ENCODE results near the gene HCN4. TPM values are rescaled to one million over a fixed set of nuclear protein-coding genes. Genes with fewer than 3 reads are reported as not detected.

The HCN4 gene
- total RNA-seq, 5 donors from 2014 or later (not counting 1 experiment from before 2014, with no cell fraction given) = not detected

GRCh38 chr15:73286311-73286710 is 82.4 kb downstream of the HCN4 start:
- ATAC-seq (replicated peaks in 1 of 4) (no peak), DNase-seq (no peak)
- Histone ChIP-seq H3K36me3 (ENCODE audit: control insufficient read depth in 2 of 2, extremely low read depth in 1 of 2, insufficient read depth in 1 of 2, low read length in 1 of 2) (no peaks in the 10 kb centered on the region), H3K9me3 (no peaks in the 10 kb centered on the region), H3K27ac (ENCODE audit: low read length) (no peak overlapping the region), H3K27me3 (replicated peaks in 1 of 2; ENCODE audit: control insufficient read depth in 2 of 2, extremely low read depth in 1 of 2, insufficient read depth in 2 of 2, low read length in 1 of 2) (no peaks in the 10 kb centered on the region), H3K4me3 (ENCODE audit: control insufficient read depth in 1 of 2, extremely low read depth in 1 of 2, low read length in 1 of 2) (no peak overlapping the region), H3K4me1 (ENCODE audit: control insufficient read depth in 1 of 2, extremely low read depth in 1 of 2, insufficient read depth in 2 of 2, low read length in 2 of 2) (no peaks in the 10 kb centered on the region)
- Mint-ChIP-seq H3K27ac (no peak overlapping the region), H3K4me3 (no peak overlapping the region), H3K4me1 (no peaks in the 10 kb centered on the region), H3K27me3 (peaks cover 0 to 3% of the 10 kb centered on the region in 2 donors), H3K9me3 (no peaks in the 10 kb centered on the region), H3K36me3 (peaks cover 52% of the 10 kb centered on the region)
- ChIA-PET POLR2A (no interaction called here), CTCF (interaction anchor here in 1 of 2 donors (0.6 kb wide), 1 partner anchor 130 kb away, joined by 9 read pairs; no protein-coding TSS in a partner anchor)
- WGBS (ENCODE audit: insufficient coverage) = 79% methylated on average over 2 of the region's 2 CpGs

DNA sequence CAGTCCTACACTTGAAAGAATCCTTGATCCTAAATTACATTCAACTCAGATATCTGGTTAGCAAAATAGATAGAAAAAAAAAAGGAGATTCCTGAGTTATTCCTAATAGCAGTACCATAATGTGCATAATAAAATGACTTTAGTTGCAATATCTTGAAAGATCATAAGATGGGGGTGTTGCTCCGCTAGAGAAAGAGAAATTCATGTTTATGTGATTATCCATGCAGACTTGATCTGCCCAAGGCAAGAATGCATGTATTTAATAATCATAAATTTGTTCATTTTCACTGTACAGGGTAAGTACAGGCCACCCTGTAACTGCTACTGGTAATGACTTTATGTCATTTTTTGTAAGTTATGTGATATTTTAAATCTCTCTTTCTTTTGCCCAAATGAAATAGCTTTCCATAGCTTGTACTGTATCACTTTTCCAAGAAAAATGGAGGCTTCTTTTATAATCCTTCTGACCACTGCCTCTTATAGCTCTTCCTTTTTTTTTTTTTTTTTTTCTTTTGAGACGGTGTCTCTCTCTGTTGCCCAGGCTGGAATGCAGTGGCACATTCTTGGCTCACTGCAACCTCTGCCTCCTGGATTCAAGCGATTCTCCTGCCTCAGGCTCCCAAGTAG is 84.6 kb downstream of the HCN4 start:
- no peaks in the 10 kb centered on the region for H3K4me1 ChIP-seq (ENCODE audit: control insufficient read depth in 1 of 2, extremely low read depth in 1 of 2, insufficient read depth in 2 of 2, low read length in 2 of 2)
- WGBS (ENCODE audit: insufficient coverage) = no CpG with 5 or more reads among the region's 3 CpGs
- no peak for ATAC-seq (replicated peaks in 1 of 4)
- Mint-ChIP-seq H3K4me3 (no peak overlapping the region), H3K4me1 (no peaks in the 10 kb centered on the region), H3K27ac (no peak overlapping the region), H3K9me3 (no peaks in the 10 kb centered on the region), H3K36me3 (peaks cover 45% of the 10 kb centered on the region), H3K27me3 (peaks cover 0 to 3% of the 10 kb centered on the region in 2 donors)
- no peak overlapping the region for H3K4me3 ChIP-seq (ENCODE audit: control insufficient read depth in 1 of 2, extremely low read depth in 1 of 2, low read length in 1 of 2)
- H3K27me3 ChIP-seq (replicated peaks in 1 of 2; ENCODE audit: control insufficient read depth in 2 of 2, extremely low read depth in 1 of 2, insufficient read depth in 2 of 2, low read length in 1 of 2) = no peaks in the 10 kb centered on the region
- no peak overlapping the region for H3K27ac ChIP-seq (ENCODE audit: low read length)
- CTCF ChIA-PET = interaction anchor here (0.6 to 1.4 kb wide), 4 partner anchors 39 to 331 kb away, joined by 3 to 5 read pairs (median 3); no protein-coding TSS in a partner anchor
- POLR2A ChIA-PET = interaction anchor here in 1 of 2 donors (0.6 kb wide), 1 partner anchor 74 kb away, joined by 3 read pairs; no protein-coding TSS in a partner anchor
- DNase-seq = peak in 1 of 35 experiments; percentile 19
- H3K9me3 ChIP-seq = no peaks in the 10 kb centered on the region
- no peaks in the 10 kb centered on the region for H3K36me3 ChIP-seq (ENCODE audit: control insufficient read depth in 2 of 2, extremely low read depth in 1 of 2, insufficient read depth in 1 of 2, low read length in 1 of 2)

DNA sequence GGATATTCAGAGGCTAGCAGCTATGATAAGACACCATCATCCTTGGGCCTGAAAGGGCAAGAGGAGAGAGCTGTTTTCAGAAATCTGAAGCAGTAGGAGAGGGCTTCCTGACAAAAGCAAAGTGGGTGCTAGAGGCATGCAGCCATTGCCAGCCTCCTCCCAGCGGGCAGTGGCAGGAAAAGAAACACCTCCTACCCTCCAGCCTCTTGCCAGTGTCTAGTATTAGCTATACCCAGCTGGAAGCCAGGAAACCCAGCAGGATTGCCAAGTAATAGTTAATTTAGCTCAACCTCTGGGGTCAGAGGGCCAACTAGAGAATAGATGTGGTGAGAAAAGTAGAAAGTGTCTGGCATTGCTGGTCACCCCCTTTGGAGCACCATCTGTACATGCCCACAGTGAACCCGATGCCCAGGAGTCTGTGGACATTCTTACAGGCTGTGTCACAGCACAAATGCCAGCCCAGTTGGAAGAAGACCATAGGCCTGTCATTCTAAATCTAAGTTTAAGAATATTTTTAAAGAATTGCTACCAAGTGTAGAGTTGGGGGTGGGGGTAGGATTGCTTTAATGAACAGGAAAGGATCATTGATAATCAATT is 85.3 kb downstream of the HCN4 start:
- H3K27ac ChIP-seq (ENCODE audit: low read length) = no peak overlapping the region
- H3K27ac Mint-ChIP-seq = no peak overlapping the region
- DNase-seq (no peak), ATAC-seq (replicated peaks in 1 of 4) (no peak)
- POLR2A ChIA-PET = no interaction called here
- H3K4me3 ChIP-seq (ENCODE audit: control insufficient read depth in 1 of 2, extremely low read depth in 1 of 2, low read length in 1 of 2) = no peak overlapping the region
- no peaks in the 10 kb centered on the region for H3K4me1 Mint-ChIP-seq
- no peak overlapping the region for H3K4me3 Mint-ChIP-seq
- no peaks in the 10 kb centered on the region for H3K9me3 Mint-ChIP-seq
- no peaks in the 10 kb centered on the region for H3K4me1 ChIP-seq (ENCODE audit: control insufficient read depth in 1 of 2, extremely low read depth in 1 of 2, insufficient read depth in 2 of 2, low read length in 2 of 2)
- peaks cover 0 to 3% of the 10 kb centered on the region in 2 donors for H3K27me3 Mint-ChIP-seq
- no peaks in the 10 kb centered on the region for H3K36me3 ChIP-seq (ENCODE audit: control insufficient read depth in 2 of 2, extremely low read depth in 1 of 2, insufficient read depth in 1 of 2, low read length in 1 of 2)
- no peaks in the 10 kb centered on the region for H3K9me3 ChIP-seq
- no peaks in the 10 kb centered on the region for H3K27me3 ChIP-seq (replicated peaks in 1 of 2; ENCODE audit: control insufficient read depth in 2 of 2, extremely low read depth in 1 of 2, insufficient read depth in 2 of 2, low read length in 1 of 2)
- CTCF ChIA-PET = interaction anchor here in 1 of 2 donors (0.5 to 1.4 kb wide), 3 partner anchors 21 to 353 kb away, joined by 3 to 5 read pairs (median 4); no protein-coding TSS in a partner anchor
- peaks cover 42% of the 10 kb centered on the region for H3K36me3 Mint-ChIP-seq
- no CpG with 5 or more reads among the region's 2 CpGs for WGBS (ENCODE audit: insufficient coverage)

GRCh38 chr15:73282567-73283365 is 86.0 kb downstream of the HCN4 start:
- Histone ChIP-seq H3K4me3 (ENCODE audit: control insufficient read depth in 1 of 2, extremely low read depth in 1 of 2, low read length in 1 of 2) (no peak overlapping the region), H3K27ac (ENCODE audit: low read length) (no peak overlapping the region), H3K4me1 (ENCODE audit: control insufficient read depth in 1 of 2, extremely low read depth in 1 of 2, insufficient read depth in 2 of 2, low read length in 2 of 2) (no peaks in the 10 kb centered on the region), H3K27me3 (replicated peaks in 1 of 2; ENCODE audit: control insufficient read depth in 2 of 2, extremely low read depth in 1 of 2, insufficient read depth in 2 of 2, low read length in 1 of 2) (no peaks in the 10 kb centered on the region), H3K36me3 (ENCODE audit: control insufficient read depth in 2 of 2, extremely low read depth in 1 of 2, insufficient read depth in 1 of 2, low read length in 1 of 2) (no peaks in the 10 kb centered on the region), H3K9me3 (no peaks in the 10 kb centered on the region)
- Mint-ChIP-seq H3K27ac (no peak overlapping the region), H3K4me3 (no peak overlapping the region), H3K9me3 (no peaks in the 10 kb centered on the region), H3K4me1 (no peaks in the 10 kb centered on the region), H3K27me3 (peaks cover 0 to 3% of the 10 kb centered on the region in 2 donors), H3K36me3 (peaks cover 37% of the 10 kb centered on the region)
- DNase-seq = no peak
- no peak for ATAC-seq (replicated peaks in 1 of 4)
- CTCF ChIA-PET = interaction anchor here (0.6 to 1.4 kb wide), 4 partner anchors 17 to 354 kb away, joined by 3 to 4 read pairs (median 3); no protein-coding TSS in a partner anchor
- POLR2A ChIA-PET = no interaction called here
- no CpG with 5 or more reads among the region's 8 CpGs for WGBS (ENCODE audit: insufficient coverage)

DNA sequence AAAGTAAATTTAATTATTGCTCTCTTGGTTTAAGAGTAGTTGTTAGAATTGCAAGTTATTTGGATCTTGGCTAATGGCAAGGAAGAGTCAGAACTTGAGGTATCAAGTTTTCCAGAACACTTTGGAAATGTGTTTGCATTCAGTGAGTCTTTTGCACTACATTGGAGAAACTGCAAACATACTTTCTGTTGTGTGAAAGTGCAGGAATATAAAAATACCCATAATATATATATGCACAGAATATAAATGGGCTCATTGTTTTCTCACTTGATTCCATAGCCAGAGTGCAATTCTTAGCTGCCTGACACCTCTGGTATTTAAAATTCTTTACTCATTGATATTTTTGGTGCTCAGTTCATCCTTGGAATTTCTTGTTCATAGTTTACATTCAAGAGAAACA is 92.9 kb downstream of the HCN4 start:
- ChIA-PET CTCF (interaction anchor here in 1 of 2 donors (0.6 kb wide), 1 partner anchor 904 kb away, joined by 4 read pairs; no protein-coding TSS in a partner anchor), POLR2A (no interaction called here)
- no peaks in the 10 kb centered on the region for H3K9me3 ChIP-seq
- Mint-ChIP-seq H3K36me3 (peaks cover 15% of the 10 kb centered on the region), H3K9me3 (no peaks in the 10 kb centered on the region), H3K27me3 (no peaks in the 10 kb centered on the region), H3K4me3 (no peak overlapping the region), H3K27ac (no peak overlapping the region), H3K4me1 (peaks cover 0 to 3% (median 3%) of the 10 kb centered on the region in 3 donors)
- no peak for ATAC-seq (replicated peaks in 1 of 4)
- H3K4me1 ChIP-seq (ENCODE audit: control insufficient read depth in 1 of 2, extremely low read depth in 1 of 2, insufficient read depth in 2 of 2, low read length in 2 of 2) = no peaks in the 10 kb centered on the region
- no peak overlapping the region for H3K4me3 ChIP-seq (ENCODE audit: control insufficient read depth in 1 of 2, extremely low read depth in 1 of 2, low read length in 1 of 2)
- no peak overlapping the region for H3K27ac ChIP-seq (ENCODE audit: low read length)
- peaks cover 0 to 2% of the 10 kb centered on the region in 2 experiments for H3K27me3 ChIP-seq (replicated peaks in 1 of 2; ENCODE audit: control insufficient read depth in 2 of 2, extremely low read depth in 1 of 2, insufficient read depth in 2 of 2, low read length in 1 of 2)
- DNase-seq = no peak
- H3K36me3 ChIP-seq (ENCODE audit: control insufficient read depth in 2 of 2, extremely low read depth in 1 of 2, insufficient read depth in 1 of 2, low read length in 1 of 2) = no peaks in the 10 kb centered on the region

Data from T-cell (primary cell).